Muscle layer of colon (tissue), 2 donors: ENCODE measurements around the gene TRA2A.
"Not testable (repeated sequence)": the region's sequence is repeated elsewhere in the genome, so short reads cannot be mapped to it uniquely, and the experiment has no call there.

Source experiments
- H3K27ac ChIP-seq: one replicate; pipeline ENCODE4 v1.7.0; 2013; ENCODE audit warnings: low read depth, mild to moderate bottlenecking, low read length, moderate library complexity
- H3K27me3 ChIP-seq, 2 donors: one replicate each; pipeline ENCODE4 v1.7.0; 2013; ENCODE audit warnings: low read length in 2 of 2, mild to moderate bottlenecking in 2 of 2; ENCODE audit not compliant: insufficient read depth in 2 of 2, control insufficient read depth in 1 of 2
- H3K36me3 ChIP-seq: one replicate; pipeline ENCODE4 v1.7.0; 2013; ENCODE audit warnings: mild to moderate bottlenecking, low read length; ENCODE audit not compliant: insufficient read depth
- H3K4me1 ChIP-seq: one replicate; pipeline ENCODE4 v1.7.0; 2013; ENCODE audit warnings: mild to moderate bottlenecking, low read length; ENCODE audit not compliant: insufficient read depth
- H3K4me3 ChIP-seq, 2 donors: one replicate each; pipeline ENCODE4 v1.7.0; 2013; ENCODE audit warnings: low read length in 2 of 2, low read depth in 1 of 2, mild to moderate bottlenecking in 1 of 2, moderate library complexity in 1 of 2
- H3K9ac ChIP-seq: one replicate; pipeline ENCODE4 v1.7.0; 2013; ENCODE audit warnings: low read length
- H3K9me3 ChIP-seq: one replicate; pipeline ENCODE4 v1.7.0; 2013; ENCODE audit warnings: mild to moderate bottlenecking, low read length
- donor health status: abdominal sarcoma.
- donor health status: Adenocarcinoma of cecum.

Gene TRA2A

GRCh38 chr7:23532490-23533237 lies 883 bp upstream of the TRA2A start:
- peak overlapping the region in 1 of 2 donors; percentile 99 for H3K4me3 ChIP-seq
- H3K4me1 ChIP-seq: peaks cover 22% of the 10 kb centered on the region
- no peaks in the 10 kb centered on the region for H3K27me3 ChIP-seq
- no peak overlapping the region for H3K27ac ChIP-seq
- H3K9me3 ChIP-seq: no peaks in the 10 kb centered on the region
- H3K9ac ChIP-seq: no peak overlapping the region
- no peaks in the 10 kb centered on the region for H3K36me3 ChIP-seq

- Histone ChIP-seq H3K9ac (peak overlapping the region; percentile 99), H3K9me3 (no peaks in the 10 kb centered on the region), H3K4me3 (peak overlapping the region; percentile 83 to 99), H3K36me3 (no peaks in the 10 kb centered on the region), H3K4me1 (peaks cover 27% of the 10 kb centered on the region), H3K27me3 (no peaks in the 10 kb centered on the region), H3K27ac (peak overlapping the region; percentile 87)
Measured at GRCh38 chr7:23531050-23531793, 559 bp downstream of the TRA2A start.

- H3K4me1 ChIP-seq: peaks cover 32% of the 10 kb centered on the region
- no peaks in the 10 kb centered on the region for H3K36me3 ChIP-seq
- H3K27me3 ChIP-seq: no peaks in the 10 kb centered on the region
- peak overlapping the region; percentile 99 for H3K9ac ChIP-seq
- H3K4me3 ChIP-seq: peak overlapping the region; percentile 83 to 99
- H3K9me3 ChIP-seq: no peaks in the 10 kb centered on the region
- no peak overlapping the region for H3K27ac ChIP-seq
Measured at GRCh38 chr7:23530405-23530804, 1.4 kb downstream of the TRA2A start.

GRCh38 chr7:23529262-23529859 lies 2.4 kb downstream of the TRA2A start:
- Histone ChIP-seq H3K27ac (no peak overlapping the region), H3K4me3 (peak overlapping the region; percentile 8 to 12), H3K36me3 (no peaks in the 10 kb centered on the region), H3K4me1 (peaks cover 40% of the 10 kb centered on the region), H3K27me3 (no peaks in the 10 kb centered on the region), H3K9ac (no peak overlapping the region), H3K9me3 (no peaks in the 10 kb centered on the region)

DNA sequence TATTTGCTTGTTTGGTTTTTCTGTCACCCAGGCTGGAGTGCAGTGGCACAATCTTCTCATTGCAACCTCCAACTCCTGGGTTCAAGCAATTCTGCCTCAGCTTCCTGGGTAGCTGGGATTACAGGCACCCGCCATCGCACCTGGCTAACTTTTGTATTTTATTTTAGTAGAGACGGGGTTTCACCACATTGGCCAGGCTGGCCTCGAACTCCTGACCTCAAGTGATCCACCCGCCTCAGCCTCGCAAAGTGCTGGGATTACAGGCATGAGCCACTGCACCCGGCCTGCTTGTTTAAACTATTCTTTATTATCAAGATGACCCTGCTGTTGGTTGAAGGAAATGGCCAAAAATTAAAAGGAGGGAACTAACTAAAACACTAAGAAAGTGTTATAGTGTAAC lies 6.2 kb downstream of the TRA2A start:
- H3K4me3 ChIP-seq, H3K27ac ChIP-seq: not testable (repeated sequence)

GRCh38 chr7:23524473-23524872 lies 7.3 kb downstream of the TRA2A start:
- H3K9ac ChIP-seq: no peak overlapping the region
- no peak overlapping the region for H3K4me3 ChIP-seq
- no peaks in the 10 kb centered on the region for H3K27me3 ChIP-seq
- peaks cover 9% of the 10 kb centered on the region for H3K36me3 ChIP-seq
- H3K27ac ChIP-seq: no peak overlapping the region
- H3K4me1 ChIP-seq: peaks cover 41% of the 10 kb centered on the region
- H3K9me3 ChIP-seq: no peaks in the 10 kb centered on the region

More for the DNA sequence above, 6.2 kb downstream of the TRA2A start:
- peaks cover 47% of the 10 kb centered on the region for H3K4me1 ChIP-seq
- not testable (repeated sequence) for H3K36me3 ChIP-seq, H3K9me3 ChIP-seq, H3K27me3 ChIP-seq, H3K9ac ChIP-seq

GRCh38 chr7:23523486-23524075 lies 8.2 kb downstream of the TRA2A start:
- H3K4me1 ChIP-seq: peaks cover 32% of the 10 kb centered on the region
- H3K9me3 ChIP-seq: no peaks in the 10 kb centered on the region
- peaks cover 18% of the 10 kb centered on the region for H3K36me3 ChIP-seq
- H3K4me3 ChIP-seq: no peak overlapping the region
- no peaks in the 10 kb centered on the region for H3K27me3 ChIP-seq
- H3K27ac ChIP-seq: no peak overlapping the region
- H3K9ac ChIP-seq: no peak overlapping the region

- H3K4me1 ChIP-seq: peaks cover 16% of the 10 kb centered on the region
- no peaks in the 10 kb centered on the region for H3K9me3 ChIP-seq
- no peak overlapping the region for H3K4me3 ChIP-seq
- H3K27ac ChIP-seq: no peak overlapping the region
- H3K36me3 ChIP-seq: peaks cover 34% of the 10 kb centered on the region
- H3K27me3 ChIP-seq: no peaks in the 10 kb centered on the region
- no peak overlapping the region for H3K9ac ChIP-seq
Measured at GRCh38 chr7:23520582-23520981, 11.2 kb downstream of the TRA2A start.

DNA sequence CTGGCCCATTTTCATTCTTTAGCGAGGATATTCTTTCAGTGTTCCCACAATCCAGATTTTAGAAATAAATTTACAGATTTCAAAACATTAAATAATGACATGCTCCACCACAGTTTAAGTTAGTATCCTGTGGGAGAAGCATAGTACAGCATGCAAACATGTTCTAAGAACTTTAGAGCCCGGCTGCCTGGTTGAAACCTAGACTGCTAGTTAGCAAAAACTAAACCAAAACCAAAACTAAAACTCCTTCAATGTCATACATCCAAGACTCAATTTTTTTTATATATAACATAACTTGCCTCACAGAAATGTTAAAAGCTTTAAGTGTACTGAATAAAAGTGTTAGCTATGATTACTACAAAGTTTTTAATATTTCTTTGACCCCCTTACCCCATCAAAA lies 17.0 kb downstream of the TRA2A start:
- Histone ChIP-seq H3K4me1 (no peaks in the 10 kb centered on the region), H3K4me3 (no peak overlapping the region), H3K9me3 (no peaks in the 10 kb centered on the region), H3K27me3 (no peaks in the 10 kb centered on the region), H3K9ac (no peak overlapping the region), H3K36me3 (peaks cover 61% of the 10 kb centered on the region), H3K27ac (no peak overlapping the region)

- not testable (repeated sequence) for H3K27me3 ChIP-seq, H3K27ac ChIP-seq, H3K4me1 ChIP-seq, H3K4me3 ChIP-seq, H3K9me3 ChIP-seq, H3K9ac ChIP-seq
- peaks cover 57% of the 10 kb centered on the region for H3K36me3 ChIP-seq
Measured at GRCh38 chr7:23513746-23514145, 18.0 kb downstream of the TRA2A start.

- H3K27ac ChIP-seq: no peak overlapping the region
- H3K9me3 ChIP-seq: no peaks in the 10 kb centered on the region
- no peaks in the 10 kb centered on the region for H3K27me3 ChIP-seq
- no peaks in the 10 kb centered on the region for H3K36me3 ChIP-seq
- H3K4me1 ChIP-seq: no peaks in the 10 kb centered on the region
- no peak overlapping the region for H3K9ac ChIP-seq
- H3K4me3 ChIP-seq: no peak overlapping the region
Measured at GRCh38 chr7:23494009-23494408, 37.8 kb downstream of the TRA2A start.
